CD14-positive monocyte (primary cell): ENCODE results near the gene ATP2B1. TPM values are rescaled to one million over a fixed set of nuclear protein-coding genes. Genes with fewer than 3 reads are reported as not detected.

Experiments
- DNase-seq, 3 donors: peaks; one replicate each; pipeline ENCODE4 v3.0.0-alpha.2; 2011 to 2022
- H2AFZ ChIP-seq: 2 replicates; pipeline ENCODE4 v1.6.0; 2012; ENCODE audit warnings: mild to moderate bottlenecking, low read depth, low read length, inconsistent platforms; ENCODE audit not compliant: insufficient read depth, poor library complexity, severe bottlenecking
- H3K27ac ChIP-seq, 2 donors: 1 replicate in 1 of 2; 2 replicates in 1 of 2; pipeline ENCODE4 v1.5.1; 2012 to 2013; ENCODE audit warnings: low read length in 2 of 2, control low read depth in 1 of 2, inconsistent platforms in 1 of 2, low read depth in 1 of 2, mild to moderate bottlenecking in 1 of 2
- H3K27me3 ChIP-seq, 2 donors: one replicate each; pipeline versions ENCODE4 v1.6.0 to v1.6.1; 2011 to 2013; ENCODE audit warnings: low read length in 2 of 2; ENCODE audit not compliant: control insufficient read depth in 2 of 2, insufficient read depth in 2 of 2
- H3K36me3 ChIP-seq, 2 donors: replicated peaks in 1 of 2; 1 replicate in 1 of 2; 2 replicates in 1 of 2; pipeline versions ENCODE4 v1.5.1 to v1.6.1; 2012 to 2013; ENCODE audit warnings: low read length in 2 of 2, control low read depth in 1 of 2, inconsistent platforms in 1 of 2, mild to moderate bottlenecking in 1 of 2; ENCODE audit not compliant: insufficient read depth in 2 of 2, control insufficient read depth in 1 of 2
- H3K4me1 ChIP-seq, 2 donors: 1 replicate in 1 of 2; 2 replicates in 1 of 2; pipeline versions ENCODE4 v1.5.1 to v1.6.1; 2012 to 2013; ENCODE audit warnings: low read length in 2 of 2, control low read depth in 1 of 2, inconsistent platforms in 1 of 2, mild to moderate bottlenecking in 1 of 2, moderate library complexity in 1 of 2; ENCODE audit not compliant: insufficient read depth in 2 of 2, control insufficient read depth in 1 of 2
- H3K4me2 ChIP-seq: replicated peaks from 2 replicates; pipeline ENCODE3; 2012; ENCODE audit warnings: low read length, moderate library complexity, mild to moderate bottlenecking; ENCODE audit not compliant: poor library complexity, severe bottlenecking; ENCODE audit errors: extremely low read depth
- H3K4me3 ChIP-seq, 3 experiments: fragments of 200-600 bp in 1 of 3; sonication (generic) in 1 of 3; replicated peaks in 1 of 3; 1 replicate in 2 of 3; 2 replicates in 1 of 3; pipeline ENCODE4 v1.5.1; 2011 to 2013; ENCODE audit warnings: low read length in 3 of 3, mild to moderate bottlenecking in 3 of 3, control low read depth in 2 of 3, low read depth in 2 of 3, inconsistent platforms in 1 of 3, moderate library complexity in 1 of 3
- H3K79me2 ChIP-seq: 2 replicates; pipeline ENCODE4 v1.6.0; 2012; ENCODE audit warnings: mild to moderate bottlenecking, control low read depth, inconsistent platforms, low read length, moderate library complexity; ENCODE audit not compliant: insufficient read depth
- H3K9ac ChIP-seq: 2 replicates; pipeline ENCODE4 v1.6.0; 2017; ENCODE audit warnings: low read length, mild to moderate bottlenecking; ENCODE audit not compliant: insufficient read depth, poor library complexity, severe bottlenecking
- H3K9me3 ChIP-seq, 2 donors: replicated peaks in 1 of 2; 1 replicate in 1 of 2; 2 replicates in 1 of 2; pipeline versions ENCODE4 v1.5.1 to v1.6.1; 2012 to 2013; ENCODE audit warnings: low read length in 2 of 2, control low read depth in 1 of 2; ENCODE audit not compliant: control insufficient read depth in 1 of 2, insufficient read depth in 1 of 2
- H4K20me1 ChIP-seq: 2 replicates; pipeline ENCODE4 v1.6.0; 2012; ENCODE audit warnings: mild to moderate bottlenecking, low read length, control low read depth, moderate library complexity; ENCODE audit not compliant: insufficient read depth
- H3K27ac Mint-ChIP-seq, 7 donors: one replicate each; pipeline ENCODE4 v1.8.0; 2020; ENCODE audit warnings: mild to moderate bottlenecking in 7 of 7, mixed read lengths in 7 of 7, moderate library complexity in 6 of 7, inconsistent platforms in 2 of 7
- H3K27me3 Mint-ChIP-seq, 3 donors: one replicate each; pipeline ENCODE4 v1.8.0; 2021 to 2022; ENCODE audit warnings: low read depth in 3 of 3, mild to moderate bottlenecking in 3 of 3, mixed read lengths in 3 of 3, moderate library complexity in 3 of 3, inconsistent platforms in 1 of 3
- H3K36me3 Mint-ChIP-seq, 2 donors: one replicate each; pipeline ENCODE4 v1.8.0; 2020; ENCODE audit warnings: mixed read lengths in 2 of 2, inconsistent platforms in 1 of 2, mild to moderate bottlenecking in 1 of 2
- H3K4me1 Mint-ChIP-seq: one replicate; pipeline ENCODE4 v1.8.0; 2020; ENCODE audit warnings: mild to moderate bottlenecking, mixed read lengths
- H3K4me3 Mint-ChIP-seq, 2 donors: one replicate each; pipeline ENCODE4 v1.8.0; 2020; ENCODE audit warnings: mild to moderate bottlenecking in 2 of 2, mixed read lengths in 2 of 2, moderate library complexity in 1 of 2
- H3K9me3 Mint-ChIP-seq, 7 donors: one replicate each; pipeline ENCODE4 v1.8.0; 2020 to 2022; ENCODE audit warnings: mixed read lengths in 7 of 7, mild to moderate bottlenecking in 6 of 7, moderate library complexity in 6 of 7, inconsistent platforms in 2 of 7
- WGBS: methylation state at CpG from one replicate; pipeline ENCODE4 v1.1.5; 2013; ENCODE audit warnings: missing lambda C conversion rate; ENCODE audit not compliant: insufficient coverage; 5-methylcytosine and 5-hydroxymethylcytosine counted together
- intact Hi-C, 2 donors: fragments of 100-400 bp; cut with micrococcal nuclease; formaldehyde crosslinking; loops; one replicate each; pipeline versions ENCODE4 v1.15.0 to v1.15.1; 2023
- polyA plus RNA-seq, 3 donors: library from polyadenylated mRNA; depleted of rRNA in 1 of 3; unstranded in 2 of 3; stranded (reverse) in 1 of 3; fragments of 300-500 nt in 2 of 3; fragments of >200 nt in 1 of 3; fragmentation: Illumina TruSeq in 2 of 3; gene quantifications; 1 replicate in 2 of 3; 2 replicates in 1 of 3; pipeline ENCODE4 v1.2.3, GENCODE V29; 2012 to 2021
- TF ChIP-seq, protein P1 (sequence below): fragments of 200-600 bp; IDR thresholded peaks from one replicate; pipeline ENCODE4 v1.8.0; 2022; ENCODE audit warnings: antibody characterized with exemption, mild to moderate bottlenecking

ATP2B1 gene
- polyA plus RNA-seq, 3 donors, result 35.9 to 59.3 (median 53.9) TPM

DNA sequence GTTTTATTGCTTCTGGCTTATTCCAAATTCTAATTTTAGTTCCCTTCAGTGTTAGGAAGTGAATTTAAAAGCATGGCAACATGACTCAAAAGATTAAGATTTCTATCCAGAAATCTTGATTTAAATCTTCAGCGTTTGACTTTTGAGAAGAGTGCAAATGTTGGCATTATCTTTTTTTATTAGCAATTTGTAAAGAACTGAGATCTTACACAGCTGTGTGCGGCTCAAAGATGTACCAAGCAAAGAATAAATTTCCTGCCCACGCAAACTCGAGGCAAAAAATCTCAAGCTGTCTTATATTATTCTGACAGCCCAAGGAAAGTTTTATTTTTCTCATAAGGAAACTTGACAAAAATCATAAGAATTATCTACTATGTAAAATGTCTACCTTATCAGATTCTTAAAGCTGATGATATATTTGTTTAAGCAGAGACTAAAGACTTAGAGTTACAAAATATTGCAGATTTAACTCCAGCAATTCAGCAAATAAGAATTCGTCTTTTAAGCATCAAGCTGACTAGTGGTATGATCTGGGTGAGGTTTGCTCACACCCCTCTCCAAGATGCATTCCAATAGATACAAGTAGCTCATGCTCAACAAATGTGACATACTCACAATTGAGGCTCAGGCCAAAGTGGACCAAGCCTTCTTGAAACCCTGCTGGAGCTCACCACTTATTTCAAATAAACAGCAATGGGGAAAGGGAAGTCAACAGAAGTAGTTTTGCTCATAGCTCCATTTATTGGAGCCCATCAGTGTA is 135.4 kb downstream of the ATP2B1 start:
- Mint-ChIP-seq H3K4me3 (no peak overlapping the region), H3K4me1 (peaks cover 6% of the 10 kb centered on the region), H3K36me3 (no peaks in the 10 kb centered on the region), H3K27ac (no peak overlapping the region), H3K9me3 (peaks cover 0 to 3% (median 0%) of the 10 kb centered on the region in 7 donors), H3K27me3 (peaks cover 0 to 2% (median 2%) of the 10 kb centered on the region in 3 donors)
- Histone ChIP-seq H4K20me1 (no peaks in the 10 kb centered on the region), H3K9me3 (no peaks in the 10 kb centered on the region), H3K4me1 (no peaks in the 10 kb centered on the region), H3K4me3 (no peak overlapping the region), H3K9ac (no peak overlapping the region), H3K27ac (no peak overlapping the region), H2AFZ (no peak overlapping the region), H3K36me3 (no peaks in the 10 kb centered on the region), H3K27me3 (no peaks in the 10 kb centered on the region), H3K4me2 (no peak overlapping the region), H3K79me2 (no peaks in the 10 kb centered on the region)
- intact Hi-C loops, result no loop called here
- 100% methylated on average over 1 of the region's 5 CpGs for WGBS
- no peak for DNase-seq
- TF ChIP-seq, protein P1, sequence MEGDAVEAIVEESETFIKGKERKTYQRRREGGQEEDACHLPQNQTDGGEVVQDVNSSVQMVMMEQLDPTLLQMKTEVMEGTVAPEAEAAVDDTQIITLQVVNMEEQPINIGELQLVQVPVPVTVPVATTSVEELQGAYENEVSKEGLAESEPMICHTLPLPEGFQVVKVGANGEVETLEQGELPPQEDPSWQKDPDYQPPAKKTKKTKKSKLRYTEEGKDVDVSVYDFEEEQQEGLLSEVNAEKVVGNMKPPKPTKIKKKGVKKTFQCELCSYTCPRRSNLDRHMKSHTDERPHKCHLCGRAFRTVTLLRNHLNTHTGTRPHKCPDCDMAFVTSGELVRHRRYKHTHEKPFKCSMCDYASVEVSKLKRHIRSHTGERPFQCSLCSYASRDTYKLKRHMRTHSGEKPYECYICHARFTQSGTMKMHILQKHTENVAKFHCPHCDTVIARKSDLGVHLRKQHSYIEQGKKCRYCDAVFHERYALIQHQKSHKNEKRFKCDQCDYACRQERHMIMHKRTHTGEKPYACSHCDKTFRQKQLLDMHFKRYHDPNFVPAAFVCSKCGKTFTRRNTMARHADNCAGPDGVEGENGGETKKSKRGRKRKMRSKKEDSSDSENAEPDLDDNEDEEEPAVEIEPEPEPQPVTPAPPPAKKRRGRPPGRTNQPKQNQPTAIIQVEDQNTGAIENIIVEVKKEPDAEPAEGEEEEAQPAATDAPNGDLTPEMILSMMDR, result no peak

GRCh38 chr12:89571491-89572195 is 137.0 kb downstream of the ATP2B1 start:
- DNase-seq, result no peak
- 100% methylated on average over 3 of the region's 4 CpGs for WGBS
- H3K4me3 ChIP-seq, result no peak overlapping the region
- no peak overlapping the region for H2AFZ ChIP-seq
- Mint-ChIP-seq H3K4me3 (no peak overlapping the region), H3K36me3 (no peaks in the 10 kb centered on the region), H3K27ac (peak overlapping the region in 1 of 7 donors; percentile 26), H3K27me3 (peaks cover 0 to 4% (median 2%) of the 10 kb centered on the region in 3 donors), H3K9me3 (peaks cover 0 to 3% (median 0%) of the 10 kb centered on the region in 7 donors), H3K4me1 (peaks cover 6% of the 10 kb centered on the region)
- no peak overlapping the region for H3K27ac ChIP-seq
- H3K79me2 ChIP-seq, result no peaks in the 10 kb centered on the region
- no peak overlapping the region for H3K4me2 ChIP-seq
- H3K9ac ChIP-seq, result no peak overlapping the region
- no peaks in the 10 kb centered on the region for H3K4me1 ChIP-seq
- no peaks in the 10 kb centered on the region for H3K36me3 ChIP-seq
- intact Hi-C loops, result no loop called here
- TF ChIP-seq, protein P1, result no peak
- no peaks in the 10 kb centered on the region for H3K9me3 ChIP-seq
- no peaks in the 10 kb centered on the region for H3K27me3 ChIP-seq
- H4K20me1 ChIP-seq, result no peaks in the 10 kb centered on the region
